ENCODE results near the gene INKA1.
"Not testable (repeated sequence)": the region's sequence is repeated elsewhere in the genome, so short reads cannot be mapped to it uniquely, and the experiment has no call there.

The INKA1 gene

DNA sequence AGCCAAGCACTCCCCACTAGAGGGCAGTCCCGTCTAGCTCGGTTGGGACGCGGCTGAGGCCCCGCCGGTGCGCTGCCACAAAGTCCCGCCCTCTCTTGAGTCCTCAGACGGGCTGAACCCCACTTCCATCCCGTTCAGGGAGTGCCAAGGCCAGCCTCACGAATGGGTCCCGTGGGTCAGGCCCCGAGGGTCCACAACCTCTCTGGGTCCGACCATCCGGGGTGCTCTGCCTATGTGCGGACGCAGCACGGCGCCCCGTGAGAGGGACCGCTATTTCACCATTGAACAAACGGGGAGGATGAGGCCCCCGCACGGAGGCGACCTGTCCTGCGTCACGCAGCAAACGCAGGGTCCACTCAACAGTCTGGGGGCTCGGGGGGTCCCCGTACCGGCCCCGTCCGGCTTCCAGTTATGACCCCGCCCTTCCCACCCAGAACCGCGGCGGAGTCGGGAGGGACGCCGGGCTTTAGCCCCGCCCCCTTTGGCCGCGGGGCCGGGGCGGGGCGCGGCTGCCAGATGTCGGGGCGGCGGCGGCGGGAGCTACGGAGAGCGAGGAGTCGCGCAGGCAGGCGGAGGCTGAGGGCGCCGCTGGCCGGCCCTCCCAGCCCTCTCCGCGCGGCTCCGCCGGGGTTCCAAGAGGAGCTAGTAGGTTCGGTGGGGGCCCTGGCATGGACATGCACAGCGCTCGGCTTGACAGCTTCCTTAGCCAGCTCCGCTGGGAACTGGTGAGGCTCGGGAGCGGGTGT, at the start of gene INKA1:
Gene INKA1, plus strand, starts transcription at position 543 of the 746 bp plus-strand sequence. Its CDS starts 132 bp downstream, at position 675.
- DNase-seq, result peak; percentile 87 to 88

DNA sequence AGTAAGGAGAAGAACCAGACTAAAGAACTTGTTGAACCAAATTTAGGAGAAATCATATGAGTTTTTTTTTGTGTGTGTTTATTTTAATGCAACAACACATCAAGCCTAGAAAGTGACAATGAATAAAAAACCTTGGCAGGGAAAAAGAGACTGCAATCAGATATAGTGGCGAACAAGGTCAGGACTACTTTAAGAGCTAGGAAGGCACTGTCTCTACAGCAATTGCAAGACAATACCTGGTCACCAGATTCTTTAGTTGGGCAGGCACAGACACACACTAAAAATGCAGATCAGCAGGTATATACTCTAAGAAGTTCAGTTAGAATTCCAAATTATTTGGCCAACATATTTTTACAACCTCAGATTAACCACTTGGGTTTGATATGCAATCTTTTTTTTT, 48.5 kb upstream of the INKA1 start:
- no peak for DNase-seq

DNA sequence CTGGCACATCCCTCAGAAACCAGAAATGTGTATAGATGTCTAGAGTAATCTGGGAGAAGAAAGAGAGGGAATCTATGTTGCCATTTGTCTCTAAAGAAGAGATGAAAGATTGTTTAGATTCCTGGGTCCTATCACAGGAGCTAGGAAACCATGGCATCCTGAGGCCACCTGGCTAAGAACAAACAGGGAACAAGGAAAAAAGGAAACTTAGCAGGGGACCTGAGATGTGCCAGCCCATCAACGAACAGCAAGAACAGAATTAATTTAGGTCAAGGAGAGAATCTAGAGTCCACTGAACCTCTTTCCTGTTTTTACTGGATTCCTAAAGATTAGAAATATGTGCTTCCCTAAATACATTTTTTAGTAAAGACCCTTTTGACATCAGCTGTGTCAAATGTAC, 47.0 kb upstream of the INKA1 start:
- no peak for DNase-seq

DNA sequence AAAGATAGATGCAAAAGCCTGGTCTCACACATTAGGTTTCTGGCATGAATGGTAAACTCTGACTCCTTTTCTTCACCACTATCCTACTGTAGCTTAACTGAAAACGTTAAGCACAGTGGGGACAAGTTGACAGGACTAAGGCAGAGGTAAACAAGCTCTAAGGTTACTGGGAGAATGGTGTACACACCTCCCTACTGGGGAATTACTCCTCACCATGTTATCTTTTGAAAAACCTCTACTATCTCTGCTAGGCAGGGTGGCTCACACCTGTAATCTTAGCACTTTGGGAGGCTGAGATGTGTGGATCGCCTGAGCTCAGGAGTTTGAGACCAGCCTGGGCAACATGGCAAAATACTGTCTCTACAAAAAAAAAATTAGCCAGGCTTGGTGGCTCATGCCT, 45.9 kb upstream of the INKA1 start:
- no peak for DNase-seq

DNA sequence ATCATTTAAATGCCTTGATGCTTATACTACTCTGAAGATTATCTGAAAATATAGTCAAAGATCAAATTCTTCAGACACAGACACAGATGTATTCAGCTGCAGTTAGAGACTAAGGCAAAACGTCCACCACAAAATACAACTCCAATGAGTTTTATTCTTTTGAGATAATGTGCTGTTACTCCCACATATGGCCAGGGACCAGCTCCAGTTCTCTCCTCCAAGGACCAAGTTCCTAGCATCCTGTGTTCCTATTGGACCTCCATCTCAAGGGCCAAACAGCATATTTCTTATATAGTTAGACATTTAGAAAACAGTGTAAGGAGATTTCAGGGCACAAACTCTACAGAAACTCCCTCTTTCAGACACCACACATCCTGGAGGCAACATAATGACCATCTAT, 43.8 kb upstream of the INKA1 start:
- no peak for DNase-seq

DNA sequence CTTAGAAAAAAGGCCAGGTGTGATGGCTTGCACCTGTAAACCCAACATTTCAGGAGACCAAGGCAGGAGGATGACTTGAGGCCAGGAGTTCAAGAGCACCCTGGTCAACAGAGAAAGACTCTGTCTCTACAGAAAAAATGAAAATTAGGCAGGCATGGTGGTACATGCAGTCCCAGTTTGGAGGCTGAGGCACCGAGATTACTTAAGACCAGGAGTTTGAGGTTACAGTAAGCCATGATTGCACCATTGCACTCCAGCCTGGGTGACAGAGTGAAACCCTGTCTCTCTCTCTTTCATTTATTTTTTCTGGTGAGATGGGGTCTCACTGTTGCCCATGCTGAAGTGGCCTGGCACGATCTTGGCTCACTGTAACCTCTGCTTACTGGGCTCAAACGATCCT, 41.4 kb upstream of the INKA1 start:
- no peak for DNase-seq

DNA sequence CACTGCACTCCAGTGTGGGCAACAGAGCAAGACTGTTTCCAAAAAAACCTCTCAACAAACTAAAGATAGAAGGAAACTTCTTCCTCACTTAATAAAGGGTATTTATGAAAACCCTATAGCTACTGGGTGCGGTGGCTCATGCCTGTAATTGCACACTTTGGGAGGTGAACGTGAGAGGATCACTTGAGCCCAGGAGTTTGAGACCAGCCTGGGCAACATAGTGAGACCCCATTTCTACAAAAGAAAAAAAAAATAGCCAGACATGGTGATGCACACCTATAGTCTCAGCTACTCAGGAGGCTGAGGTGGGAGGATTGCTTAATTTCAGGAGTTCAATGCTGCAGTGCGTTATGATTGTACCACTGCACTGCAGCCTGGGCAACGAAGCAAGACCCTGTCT, 39.1 kb upstream of the INKA1 start:
- DNase-seq, result no peak

DNA sequence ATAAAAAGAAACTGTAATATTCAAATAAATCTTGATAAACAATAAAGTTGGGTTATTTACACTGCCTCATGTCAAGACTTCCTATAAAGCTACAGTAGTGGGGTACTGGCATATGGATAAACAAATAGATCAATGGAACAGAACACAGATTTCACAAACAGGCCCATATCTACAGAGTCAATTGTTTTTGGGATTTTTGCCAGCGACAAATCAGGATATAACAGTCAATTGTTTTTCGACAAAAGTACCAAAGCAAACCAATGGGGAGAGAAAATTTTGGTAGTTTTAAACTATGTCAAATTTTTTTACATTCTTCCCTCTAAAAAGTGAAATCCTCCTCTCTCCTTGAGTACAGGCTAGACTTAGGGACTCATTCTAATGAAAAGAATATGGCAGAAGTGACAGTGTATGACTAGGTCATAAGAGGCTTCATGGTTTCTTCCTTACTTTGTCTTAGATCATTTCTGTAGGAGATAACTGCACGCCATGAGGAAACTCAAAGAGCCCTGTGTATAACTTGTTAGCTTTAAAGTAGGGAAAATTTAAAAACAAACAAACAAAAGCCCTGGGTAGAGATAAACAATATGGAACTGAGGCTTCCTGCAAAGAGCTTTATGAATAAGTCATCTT, 33.7 kb upstream of the INKA1 start:
- DNase-seq, result no peak

DNA sequence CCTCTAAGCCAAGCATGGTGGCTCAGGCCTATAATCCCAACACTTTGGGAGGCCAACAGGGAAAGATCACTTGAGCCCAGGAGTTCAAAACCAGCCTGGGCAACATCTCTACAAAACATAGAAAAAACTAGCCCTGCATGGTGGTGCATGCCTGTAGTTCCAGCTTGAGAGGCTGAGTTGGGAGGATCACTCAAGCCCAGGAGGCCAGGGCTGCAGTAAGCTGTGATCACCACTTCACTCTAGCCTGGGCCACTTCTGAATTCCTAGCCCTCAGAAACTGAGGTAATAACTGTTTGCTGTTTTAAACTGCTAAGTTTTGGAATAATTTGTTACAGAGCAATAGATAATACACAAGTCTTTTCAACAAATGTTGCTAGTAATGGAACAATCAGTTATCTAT, 33.1 kb upstream of the INKA1 start:
- DNase-seq, result no peak

DNA sequence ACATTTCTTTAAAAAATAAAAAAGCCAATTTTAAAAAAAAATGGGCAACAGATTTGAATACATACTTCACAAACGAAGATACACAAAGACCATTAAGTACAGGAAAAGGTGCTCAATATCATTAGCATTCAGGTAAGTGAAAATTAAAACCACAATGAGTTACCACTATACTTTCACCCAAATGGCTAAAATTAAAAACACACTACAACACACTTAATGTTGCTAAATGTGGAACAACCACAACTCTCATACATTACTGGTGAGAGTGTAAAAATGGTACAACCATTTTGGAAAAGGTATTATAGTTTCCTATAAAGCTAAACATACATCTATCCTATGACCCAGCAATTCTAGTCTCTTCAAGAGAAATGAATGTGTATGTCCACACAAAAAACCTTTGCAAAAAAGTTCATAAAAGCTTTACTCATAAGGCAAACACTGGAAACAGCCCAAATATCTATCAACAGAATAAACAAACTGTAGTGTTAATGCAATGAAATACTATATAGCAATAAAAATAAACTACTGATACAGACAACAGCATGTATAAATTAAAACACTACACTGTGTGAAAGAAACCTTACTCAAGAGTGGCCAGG, 31.6 kb upstream of the INKA1 start:
- DNase-seq, result no peak

DNA sequence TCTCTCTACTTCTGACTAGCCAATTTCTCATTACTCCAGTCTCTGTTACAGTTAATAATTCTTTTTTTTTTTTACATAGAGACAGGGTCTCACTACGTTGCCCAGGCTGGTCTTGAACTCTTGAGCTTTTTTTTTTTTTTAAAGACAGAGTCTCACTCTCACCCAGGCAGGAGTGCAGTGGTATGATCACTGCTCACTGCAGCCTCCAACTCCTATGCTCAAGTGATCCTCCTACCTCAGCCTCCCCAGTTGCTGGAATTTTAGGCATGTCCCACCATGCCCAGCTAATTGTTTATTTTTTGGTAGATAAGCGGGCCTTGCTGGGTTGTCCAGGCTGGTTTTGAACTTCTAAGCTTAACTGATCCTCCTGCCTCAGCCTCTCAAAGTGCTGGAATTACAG, 30.4 kb upstream of the INKA1 start:
- DNase-seq, result no peak

DNA sequence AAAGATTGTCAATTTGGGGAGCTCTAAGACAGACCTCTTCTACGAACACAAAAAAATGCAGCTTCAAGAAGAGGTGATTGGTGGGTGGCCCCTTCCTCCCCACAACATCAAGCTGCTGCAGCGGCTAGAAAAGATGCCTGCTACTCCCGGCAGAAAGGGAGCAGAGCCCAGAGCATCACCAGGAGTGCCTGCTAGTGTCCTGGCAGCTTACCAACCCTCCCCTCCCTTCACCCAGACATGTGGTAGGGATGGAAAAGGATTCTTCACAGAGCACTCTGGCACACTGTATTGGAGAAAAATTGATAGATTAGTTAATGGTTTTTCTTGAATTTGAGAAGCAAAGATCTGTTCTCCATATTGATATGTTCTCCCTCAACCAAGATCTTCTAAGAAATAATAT, 27.5 kb upstream of the INKA1 start:
- DNase-seq, result no peak

DNA sequence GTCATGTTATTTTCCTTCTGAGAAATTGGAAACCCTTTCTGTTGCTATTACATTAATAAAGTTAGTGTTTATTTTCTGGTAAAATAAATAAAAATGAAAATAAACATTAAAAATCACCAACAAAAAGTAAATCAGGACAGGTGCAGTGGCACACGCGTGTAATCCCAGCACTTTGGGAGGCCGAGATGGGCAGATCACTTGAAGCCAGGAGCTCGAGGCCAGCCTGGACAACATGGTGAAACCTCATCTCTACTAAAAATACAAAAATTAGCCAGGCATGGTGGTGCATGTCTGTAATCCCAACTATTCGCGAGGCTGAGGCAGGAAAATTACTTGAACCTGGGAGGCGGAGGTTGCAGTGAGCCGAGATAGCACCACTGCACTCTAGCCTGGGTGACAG, 27.0 kb upstream of the INKA1 start:
- not testable (repeated sequence) for DNase-seq

DNA sequence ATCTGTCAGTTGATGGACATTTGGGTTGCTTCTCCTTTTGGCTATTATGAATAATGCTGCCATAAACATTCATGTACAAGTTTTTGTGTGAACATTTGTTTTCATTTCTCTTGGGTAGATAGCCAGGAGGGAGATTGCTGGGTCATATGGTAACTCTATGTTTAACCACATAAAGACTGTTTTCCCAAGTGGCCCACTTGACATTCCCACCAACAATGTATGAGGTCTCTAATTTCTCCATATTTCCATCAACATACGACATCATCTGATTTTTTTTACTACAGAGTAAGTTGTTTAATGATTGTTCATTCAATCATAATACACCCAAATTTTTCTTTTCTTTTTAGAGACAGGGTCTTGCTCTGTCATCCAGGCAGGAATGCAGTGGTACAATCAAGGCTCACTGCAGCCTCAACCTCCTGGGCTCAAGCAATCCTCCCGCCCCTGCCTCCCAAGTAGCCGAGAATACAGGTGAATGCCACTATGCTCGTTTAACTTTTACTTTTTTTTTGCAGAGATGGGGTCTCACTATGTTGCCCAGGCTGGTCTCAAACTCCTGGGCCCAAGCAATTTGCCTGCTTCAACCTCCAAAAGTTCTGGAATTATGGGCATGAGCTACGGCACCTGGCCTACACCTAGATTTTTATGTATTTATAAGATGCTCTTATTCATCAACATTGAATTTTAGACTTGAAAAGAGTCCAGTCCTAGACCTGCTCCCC, 23.5 kb upstream of the INKA1 start:
- no peak for DNase-seq

DNA sequence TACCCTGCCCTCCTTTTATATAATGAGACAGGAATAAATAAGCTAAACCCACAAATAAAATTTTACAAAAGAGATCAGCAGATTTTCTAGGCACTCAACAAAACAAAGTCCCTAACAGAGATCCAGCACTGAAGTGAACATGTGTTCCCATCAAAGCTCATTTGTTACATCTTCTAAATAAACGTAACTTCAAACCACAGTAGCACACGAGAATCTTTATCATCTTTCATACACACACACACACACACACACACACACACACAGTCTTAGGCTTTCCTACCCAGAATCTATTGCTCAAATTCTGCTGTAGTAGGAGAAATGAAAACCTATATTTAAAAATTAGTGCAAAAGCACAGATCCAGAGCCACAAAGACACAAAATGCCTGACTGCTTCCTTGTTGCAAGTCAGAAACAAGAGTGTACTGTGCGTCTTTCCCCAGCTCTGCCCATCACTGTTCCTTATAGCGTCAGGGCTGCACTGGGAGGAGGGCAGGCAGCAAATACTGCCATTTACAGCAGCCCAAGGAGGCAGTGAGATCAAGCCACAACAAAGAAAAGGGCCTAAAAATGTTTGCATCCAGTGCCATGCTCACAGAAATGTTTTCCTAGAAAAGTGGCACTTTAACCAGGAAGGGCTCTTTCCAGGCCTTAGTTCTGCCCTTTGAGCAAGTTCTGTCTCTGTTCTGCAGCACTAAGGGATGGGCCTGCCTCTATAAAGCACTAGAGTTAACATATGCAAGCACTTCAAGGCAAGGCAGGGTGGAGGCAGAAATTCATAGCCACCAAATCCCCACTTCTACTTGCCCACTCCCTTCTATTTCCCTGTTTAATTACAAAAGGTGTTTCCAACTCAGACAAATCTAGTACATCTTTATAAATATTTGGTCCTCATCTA, 22.7 kb upstream of the INKA1 start:
- no peak for DNase-seq

DNA sequence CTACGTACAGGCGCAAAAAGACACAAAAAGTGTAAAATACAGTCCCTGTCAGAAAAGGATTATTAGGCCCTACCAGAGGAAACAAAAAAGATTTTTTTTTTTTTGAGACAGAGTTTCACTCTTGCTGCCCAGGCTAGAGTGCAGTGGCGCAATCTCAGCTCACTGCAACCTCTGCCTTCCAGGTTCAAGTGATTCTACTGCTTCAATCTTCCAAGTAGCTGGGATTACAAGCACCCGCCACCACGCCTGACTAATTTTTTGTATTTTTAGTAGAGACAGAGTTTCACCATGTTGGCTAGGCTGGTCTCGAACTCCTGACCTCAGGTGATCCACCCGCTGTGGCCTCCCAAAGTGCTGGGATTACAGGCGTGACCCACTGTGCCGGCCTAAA, 22.1 kb upstream of the INKA1 start:
- DNase-seq, result not testable (repeated sequence)

DNA sequence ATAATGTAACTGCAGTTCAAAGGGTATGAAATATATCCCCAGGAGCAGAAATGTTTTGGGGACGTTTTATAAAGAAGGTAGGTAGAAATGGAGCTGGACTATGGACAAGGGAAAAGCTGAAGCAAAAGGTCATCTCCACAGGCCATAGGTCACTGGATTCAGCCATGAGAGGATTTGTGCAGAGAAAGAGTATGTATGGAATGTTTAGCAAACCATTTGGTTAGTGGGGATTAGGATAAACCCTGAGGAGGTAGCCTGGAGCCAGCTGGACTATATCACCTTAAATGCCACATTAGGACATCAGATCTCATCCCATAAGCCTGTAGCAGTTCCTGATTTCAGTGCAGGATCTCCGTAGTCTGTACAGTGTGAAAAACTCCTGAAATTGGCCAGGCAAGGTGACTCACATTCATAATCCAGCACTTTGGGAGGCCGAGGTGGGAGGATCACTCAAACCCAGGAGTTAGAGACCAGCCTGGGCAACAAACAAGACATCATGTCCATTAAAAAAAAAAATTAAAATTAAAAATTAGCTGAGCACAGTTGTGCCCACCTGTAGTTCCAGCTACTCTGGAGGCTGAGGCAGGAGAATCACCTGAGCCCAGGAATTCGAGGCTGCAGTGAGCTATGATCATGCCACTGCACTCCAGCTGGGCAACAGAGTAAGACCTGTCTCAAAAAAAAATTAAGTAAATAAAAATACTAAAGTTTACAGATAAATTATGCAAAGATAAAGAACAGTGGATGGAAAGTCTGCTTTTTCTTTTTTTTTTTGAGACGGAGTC, 21.5 kb upstream of the INKA1 start:
- no peak for DNase-seq

DNA sequence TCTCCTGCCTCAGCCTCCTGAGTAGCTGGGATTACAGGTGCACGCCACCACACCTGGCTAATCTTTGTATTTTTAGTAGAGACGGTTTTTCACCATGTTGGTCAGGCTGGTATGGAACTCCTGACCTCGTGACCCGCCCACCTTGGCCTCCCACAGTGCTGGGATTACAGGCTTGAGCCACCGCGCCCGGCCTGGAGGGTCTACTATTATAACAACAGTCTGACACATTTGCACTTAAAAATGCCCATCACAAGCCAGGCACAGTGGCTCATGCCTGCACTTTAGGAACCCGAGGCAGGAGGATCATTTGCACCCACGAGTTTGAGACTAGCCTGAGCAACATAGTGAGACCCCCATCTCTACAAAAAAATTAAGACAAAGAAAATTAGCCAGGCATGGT, 20.8 kb upstream of the INKA1 start:
- not testable (repeated sequence) for DNase-seq

DNA sequence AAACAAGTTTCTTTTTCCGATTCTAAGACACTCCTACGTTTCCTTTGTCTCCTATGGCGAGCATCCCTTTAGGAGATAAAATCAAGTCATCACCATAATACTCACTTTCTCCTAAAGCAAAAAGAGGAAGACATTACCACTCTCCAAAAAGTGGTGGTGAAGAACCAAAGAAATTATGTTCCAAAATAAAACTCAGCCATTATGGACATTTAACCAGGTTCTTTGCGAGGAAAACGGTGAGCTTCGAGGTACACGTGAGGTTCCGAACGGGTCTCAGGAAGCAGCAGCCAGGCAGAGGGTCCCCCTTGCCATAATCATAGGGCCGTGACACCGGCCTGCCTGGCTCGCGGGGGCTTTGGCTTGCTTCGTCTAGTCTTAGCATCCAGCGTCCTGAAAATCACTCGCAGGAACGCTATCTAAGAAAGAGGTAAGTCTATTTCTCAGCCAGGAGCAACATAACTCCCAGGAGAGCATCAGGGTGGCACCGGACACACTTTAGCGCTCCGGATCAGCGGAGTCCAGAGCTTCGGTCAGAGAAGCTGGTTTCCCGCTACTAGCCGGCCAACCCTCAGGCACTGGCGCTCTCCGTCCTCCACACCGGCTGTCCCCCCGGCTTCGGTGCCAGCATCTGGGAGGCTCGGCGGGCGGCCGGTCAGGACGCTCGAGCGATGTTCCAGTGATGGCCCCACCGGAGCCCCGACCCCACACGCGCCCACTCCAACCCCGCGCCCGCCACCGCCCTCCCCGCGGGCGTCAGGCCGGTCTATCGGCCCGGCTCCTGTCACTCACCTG, 17.3 kb upstream of the INKA1 start:
- DNase-seq, result peak in 1 of 2 donors; percentile 26

DNA sequence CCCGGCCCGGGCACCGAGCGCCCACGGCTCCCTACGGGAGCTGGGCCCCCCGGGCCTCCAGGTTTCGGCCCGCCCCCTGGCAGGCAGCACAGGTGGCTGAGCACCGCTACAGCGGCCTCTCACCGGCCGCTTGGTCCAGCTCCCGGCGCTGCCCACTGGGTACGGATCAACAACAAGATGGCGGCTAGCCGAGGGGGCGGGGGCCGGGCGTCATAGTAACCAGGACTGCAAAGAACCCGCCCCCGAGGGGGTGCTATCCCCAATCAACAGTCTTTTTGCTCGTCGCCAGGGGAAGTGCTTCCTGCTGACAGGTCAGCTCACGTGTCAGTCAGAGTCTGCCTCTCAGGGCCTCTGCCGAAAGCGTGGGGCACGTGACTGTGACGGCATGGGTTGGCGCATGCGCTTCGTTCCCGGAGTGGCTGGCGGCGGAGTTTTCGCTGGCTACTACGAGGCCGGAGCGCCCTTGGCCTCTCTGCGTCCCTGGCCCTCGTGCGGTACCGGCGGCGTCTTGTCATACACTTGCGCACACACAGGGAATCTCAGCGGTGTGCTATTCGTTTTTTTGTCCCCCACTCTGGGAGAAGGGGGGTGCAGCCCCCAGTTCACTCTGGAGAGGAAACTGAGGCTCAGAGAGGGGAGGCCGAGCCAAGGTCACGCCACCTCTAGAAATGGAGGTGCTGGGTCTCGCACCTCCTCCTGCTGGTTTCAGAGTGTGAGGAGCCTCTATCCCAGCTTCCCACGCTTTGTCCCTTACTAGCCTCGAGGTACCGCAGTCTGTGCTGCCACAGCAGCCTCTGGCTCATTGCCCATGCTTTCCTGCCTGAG, 16.5 kb upstream of the INKA1 start, which contains the start of gene IP6K1:
Gene IP6K1, minus strand, starts transcription at position 186 of the 825 bp plus-strand sequence. CDS start 38,502 bp downstream, outside the sequence.
- peak; percentile 99 for DNase-seq
